GOT3 (cell line): Measurements from ENCODE around the gene PHTF2.
"Not testable (repeated sequence)": the region's sequence is repeated elsewhere in the genome, so short reads cannot be mapped to it uniquely, and the experiment has no call there.

Experiments
- DNase-seq: peaks from one replicate; lab custom pipeline; 2025; ENCODE audit warnings: mixed read lengths; lab: John Stamatoyannopoulos, UW

The PHTF2 gene

DNA sequence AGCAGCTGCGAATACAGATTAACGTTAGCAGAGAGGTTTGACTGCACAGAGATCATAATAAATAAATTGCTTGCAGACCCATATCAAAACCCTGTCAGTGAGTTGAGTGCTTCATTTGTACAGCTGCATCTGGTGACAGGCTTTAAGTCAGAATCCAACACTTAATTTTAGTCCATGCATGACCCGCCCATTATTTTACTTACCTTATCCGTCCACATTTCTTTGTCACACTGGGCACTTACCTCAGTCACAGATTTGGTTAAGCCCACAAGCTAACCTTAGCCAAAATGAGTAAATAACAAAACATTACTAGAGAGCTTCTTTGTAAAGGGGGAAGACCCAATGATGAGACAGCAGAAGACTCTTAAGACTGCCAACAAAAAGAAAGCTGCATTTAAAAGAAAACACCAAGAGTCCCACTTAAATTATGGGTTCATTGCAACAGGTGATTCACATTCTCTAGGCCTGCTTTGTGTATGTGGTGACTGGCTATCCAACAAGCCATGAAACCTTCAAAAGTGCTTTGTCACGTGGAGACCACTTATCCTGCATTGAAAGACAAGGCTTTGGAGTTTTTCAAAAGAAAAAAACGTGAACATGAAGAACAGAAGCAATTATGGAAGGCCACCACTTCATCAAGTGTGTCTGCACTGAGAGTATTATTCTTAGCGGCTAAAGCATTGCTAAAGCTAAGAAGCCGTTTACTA is 32.2 kb downstream of the PHTF2 start:
- DNase-seq = no peak

DNA sequence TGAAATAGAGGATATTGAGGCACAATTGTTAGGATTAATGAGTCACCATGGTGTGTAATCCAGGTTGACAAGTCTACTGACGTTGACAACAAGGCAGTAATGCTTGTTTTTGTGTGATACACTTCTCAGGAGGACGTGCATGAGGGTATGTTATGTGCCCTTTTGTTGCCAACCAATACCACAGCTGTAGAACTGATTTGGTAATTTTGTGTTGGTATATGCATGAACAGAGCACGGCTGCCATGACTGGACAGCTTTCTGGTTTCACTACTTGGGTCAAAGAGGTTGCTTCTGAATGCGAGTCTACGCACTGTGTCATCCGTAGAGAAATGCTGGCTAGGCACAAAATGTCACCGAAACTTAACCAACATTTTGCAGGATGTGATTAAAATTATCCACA is 32.9 kb downstream of the PHTF2 start:
- DNase-seq = no peak

DNA sequence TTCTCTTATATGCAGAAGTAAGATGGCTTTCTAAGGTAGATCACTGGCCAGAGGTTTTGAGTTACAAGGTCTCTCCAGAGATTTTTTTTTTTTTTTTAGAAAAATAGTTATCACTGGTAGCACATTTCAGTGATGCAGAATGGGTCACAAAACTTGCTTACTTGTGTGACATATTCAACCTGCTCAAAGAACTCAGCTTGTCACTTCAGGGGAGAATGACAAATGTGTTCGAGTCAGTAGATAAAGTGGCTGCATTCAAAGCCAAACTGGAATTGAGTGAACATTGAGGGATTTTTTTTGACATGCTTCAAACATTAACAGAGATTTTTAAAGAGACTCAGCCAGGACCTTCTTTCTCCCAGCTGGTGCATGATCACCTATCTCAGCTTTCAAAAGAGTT is 33.4 kb downstream of the PHTF2 start:
- no peak for DNase-seq

DNA sequence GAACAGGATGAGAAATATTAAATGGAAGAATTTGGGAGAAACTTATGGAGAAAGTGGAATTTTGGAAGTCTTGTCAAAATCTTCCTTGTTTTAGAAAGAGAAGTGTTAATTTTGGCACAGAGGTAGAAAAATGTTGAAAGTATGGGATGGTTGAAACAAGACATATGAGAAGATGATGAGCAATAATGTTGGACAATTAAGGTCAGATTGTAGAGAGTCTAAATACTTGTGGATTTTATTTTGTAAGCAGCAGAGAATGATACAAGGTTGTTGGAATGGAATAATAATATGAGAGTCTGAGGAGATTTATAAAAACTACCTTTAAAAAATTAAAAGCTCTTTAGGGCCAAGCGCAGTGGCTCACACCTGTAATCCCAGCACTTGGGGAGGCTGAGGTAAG is 34.6 kb downstream of the PHTF2 start:
- no peak for DNase-seq

DNA sequence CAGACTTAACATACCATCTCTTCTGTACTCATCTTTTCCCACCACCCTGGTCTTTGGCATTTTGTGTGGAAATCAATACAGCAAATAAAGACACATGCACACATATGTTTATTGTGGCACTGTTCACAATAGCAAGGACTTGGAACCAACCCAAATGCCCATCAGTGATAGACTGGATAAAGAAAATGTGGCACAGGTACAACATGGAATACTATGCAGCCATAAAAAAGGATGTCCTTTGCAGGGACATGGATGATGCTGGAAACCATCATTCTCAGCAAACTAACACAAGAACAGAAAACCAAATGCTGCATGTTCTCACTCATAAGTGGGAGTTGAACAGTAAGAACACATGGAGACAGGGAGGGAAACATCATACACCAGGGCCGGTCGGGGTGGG is 37.9 kb downstream of the PHTF2 start:
- not testable (repeated sequence) for DNase-seq

DNA sequence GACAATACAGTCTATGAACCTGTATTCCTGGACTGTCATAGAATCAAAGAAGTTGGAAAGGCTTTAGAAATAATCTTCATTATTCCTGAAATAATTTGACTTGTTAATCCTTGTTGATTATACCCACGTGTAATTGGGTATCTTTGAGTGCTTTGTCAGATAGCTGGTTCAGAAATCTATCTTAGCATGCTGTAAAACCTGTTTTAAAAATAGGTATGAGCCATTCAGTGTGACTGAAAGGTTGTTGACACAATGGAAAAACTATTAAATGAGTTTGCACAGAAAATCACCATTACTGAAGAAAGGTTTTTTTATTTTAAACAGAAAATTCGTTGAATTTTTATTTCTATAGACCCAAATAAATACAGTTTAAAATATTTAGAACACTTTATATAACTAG is 38.7 kb downstream of the PHTF2 start:
- no peak for DNase-seq

DNA sequence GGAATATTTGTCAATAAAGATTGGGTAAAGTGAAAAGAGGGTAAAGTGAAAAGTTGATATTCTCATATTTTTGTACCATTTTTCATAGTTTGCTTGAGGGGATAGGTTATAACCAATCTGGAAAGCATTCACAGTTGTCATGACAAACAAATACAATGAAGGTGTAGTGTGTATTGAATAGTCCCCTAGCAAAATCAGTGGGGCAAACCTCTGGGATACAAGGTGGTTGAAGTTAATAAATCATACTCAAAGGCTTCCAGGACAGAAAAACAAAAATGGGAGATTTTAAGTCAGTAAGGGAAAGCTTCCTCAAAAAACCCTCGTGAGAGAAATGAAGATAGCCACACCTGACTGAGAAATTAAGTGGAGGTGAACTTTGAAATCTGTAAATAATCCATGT is 39.4 kb downstream of the PHTF2 start:
- DNase-seq = no peak

DNA sequence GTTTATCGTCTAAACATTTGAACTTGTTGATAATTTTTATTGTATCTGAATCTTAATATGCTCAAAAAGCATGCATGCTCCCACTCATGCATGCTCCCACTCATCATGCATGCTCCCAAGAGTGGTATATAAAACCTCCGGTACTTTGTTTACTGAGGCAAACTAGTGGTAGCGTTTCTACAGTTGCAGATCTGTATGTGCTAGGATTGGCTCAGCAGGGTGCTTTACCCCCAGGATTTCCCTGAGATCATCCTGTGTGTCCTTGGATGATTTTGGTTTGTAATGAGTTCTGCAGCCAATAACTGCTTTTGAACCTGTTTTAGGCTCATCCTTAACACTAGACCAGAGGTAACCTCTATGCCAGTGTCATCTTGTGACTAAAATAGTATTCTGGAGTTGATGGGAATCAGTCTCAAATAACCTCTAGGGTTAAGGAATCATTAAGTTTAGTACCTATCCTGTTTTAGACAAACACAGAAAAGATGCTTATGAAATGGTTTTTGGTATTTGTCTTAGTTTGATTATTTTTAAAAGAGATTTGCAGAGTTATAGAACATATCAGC is 40.4 kb downstream of the PHTF2 start:
- DNase-seq = no peak

DNA sequence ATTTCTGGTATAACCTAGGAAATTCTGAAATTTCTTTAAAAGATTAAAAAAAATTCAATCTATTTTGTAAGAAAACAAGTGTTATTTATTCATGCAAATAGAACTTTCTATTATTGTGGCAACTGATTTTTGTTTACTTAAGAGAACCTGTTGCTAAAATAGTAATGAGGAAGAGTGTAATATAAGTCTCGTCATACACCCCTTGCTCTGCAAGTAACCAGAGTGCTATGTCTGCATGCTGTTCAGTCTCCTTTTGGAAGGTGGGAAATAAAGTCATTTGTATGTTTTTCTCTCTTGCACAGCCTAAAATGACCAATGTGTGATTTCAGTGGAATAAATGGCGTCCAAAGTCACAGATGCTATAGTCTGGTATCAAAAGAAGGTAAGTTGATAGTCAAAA is 41.3 kb downstream of the PHTF2 start:
- DNase-seq = no peak

DNA sequence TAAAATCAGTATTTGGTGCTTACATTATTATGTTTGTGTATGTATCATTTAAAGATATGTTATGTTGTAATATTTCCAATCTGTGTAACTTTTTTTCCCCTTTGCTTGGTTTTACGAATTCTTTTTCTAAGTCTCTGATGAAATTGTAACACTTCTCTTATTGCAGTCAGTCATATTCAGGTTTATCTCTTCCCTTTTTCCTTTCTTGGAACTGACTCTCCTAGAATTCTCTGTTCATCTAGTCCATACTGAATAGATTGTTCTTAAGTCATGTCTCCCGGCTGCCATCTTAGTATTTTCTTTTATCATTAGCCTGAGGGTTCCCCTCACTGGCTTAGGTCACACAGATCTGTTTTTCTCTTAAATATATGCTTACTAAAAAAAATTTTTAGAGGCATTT is 44.6 kb downstream of the PHTF2 start:
- DNase-seq = no peak

DNA sequence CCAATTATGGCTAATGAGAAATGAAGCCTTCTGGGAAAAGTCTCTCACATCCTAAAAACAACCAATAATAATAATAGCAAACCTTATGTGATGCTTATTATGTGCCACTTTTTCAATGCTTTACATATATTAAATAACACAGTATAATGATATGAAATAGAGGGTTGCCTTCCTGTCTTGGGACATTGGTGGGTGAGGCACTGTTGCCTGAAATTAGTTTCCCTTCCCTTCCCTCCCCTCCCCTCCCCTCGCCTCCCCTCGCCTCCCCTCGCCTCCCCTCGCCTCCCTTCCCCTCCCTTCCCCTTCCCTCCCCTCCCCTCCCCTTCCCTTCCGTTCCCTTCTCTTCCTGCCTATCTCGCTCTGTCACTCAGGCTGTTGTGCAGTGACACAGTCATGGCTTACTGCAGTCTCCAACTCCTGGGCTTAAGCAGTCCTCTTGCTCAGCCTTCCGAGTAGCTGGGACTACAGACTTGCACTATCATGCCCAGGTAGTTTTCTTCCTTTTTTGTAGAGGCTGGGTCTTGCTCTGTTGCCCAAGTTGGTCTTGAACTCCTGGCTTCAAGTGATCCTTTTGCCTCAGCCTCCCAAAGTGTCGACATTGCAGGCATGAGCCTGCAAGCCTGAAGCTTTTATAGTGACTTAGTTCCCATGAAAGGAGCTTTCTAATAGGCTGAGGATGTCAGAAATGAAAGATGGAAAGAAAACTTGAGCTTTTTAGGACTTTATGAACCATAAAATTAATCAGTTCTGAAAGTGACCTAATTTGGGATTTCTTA is 47.9 kb downstream of the PHTF2 start:
- no peak for DNase-seq

DNA sequence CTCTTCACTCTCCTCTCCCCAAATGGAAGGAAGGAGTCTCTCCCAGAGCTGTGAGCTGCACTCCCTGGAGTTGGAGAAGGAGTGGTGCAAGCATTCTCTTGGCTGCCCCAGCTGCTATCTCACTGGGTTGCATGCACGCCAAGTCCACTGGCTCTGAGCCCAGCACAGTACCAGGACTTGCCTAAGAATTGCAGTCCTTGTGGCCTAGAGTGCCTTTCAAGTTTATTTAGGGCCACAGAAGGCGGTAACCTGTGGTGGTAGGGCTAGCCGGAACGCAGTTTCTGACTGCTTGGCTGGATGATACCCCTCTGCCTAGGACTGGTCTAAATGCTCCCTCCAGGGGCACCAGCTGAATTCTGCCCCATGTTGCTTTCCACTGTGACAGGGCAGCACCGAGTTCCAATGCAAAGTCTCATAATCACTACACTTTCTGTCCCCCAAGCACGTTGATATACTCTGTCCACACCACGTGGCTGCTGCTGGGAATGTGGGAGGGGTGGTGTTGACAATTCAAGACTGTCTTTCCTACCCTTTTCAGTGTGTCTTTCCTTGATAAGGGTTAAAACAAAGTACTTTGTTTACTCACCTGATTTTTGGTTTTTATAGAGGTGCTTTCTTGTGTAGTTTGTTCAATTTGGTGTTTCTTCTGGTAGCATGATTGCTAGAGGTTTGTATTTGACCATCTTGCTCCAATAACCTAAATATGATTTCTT is 57.0 kb downstream of the PHTF2 start:
- no peak for DNase-seq

DNA sequence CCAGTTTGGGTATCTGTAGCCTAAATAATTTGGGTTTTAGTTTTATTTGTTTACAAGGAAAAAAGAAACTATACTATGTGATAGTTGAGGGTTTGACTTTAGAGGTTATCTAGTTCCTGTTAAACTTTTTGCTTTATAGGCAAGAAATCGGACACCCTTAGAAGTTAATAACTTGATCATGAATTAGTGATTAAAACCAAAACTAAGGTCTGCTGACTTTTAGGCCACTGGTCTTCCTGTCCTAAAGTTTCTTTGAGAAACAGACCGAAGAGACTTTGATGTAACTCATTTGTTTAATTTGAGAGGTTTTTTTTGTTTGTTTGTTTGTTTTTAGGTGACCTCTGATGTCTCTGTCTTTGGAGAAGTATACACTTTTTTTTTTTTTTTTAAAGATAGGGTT is 59.7 kb downstream of the PHTF2 start:
- DNase-seq = no peak

DNA sequence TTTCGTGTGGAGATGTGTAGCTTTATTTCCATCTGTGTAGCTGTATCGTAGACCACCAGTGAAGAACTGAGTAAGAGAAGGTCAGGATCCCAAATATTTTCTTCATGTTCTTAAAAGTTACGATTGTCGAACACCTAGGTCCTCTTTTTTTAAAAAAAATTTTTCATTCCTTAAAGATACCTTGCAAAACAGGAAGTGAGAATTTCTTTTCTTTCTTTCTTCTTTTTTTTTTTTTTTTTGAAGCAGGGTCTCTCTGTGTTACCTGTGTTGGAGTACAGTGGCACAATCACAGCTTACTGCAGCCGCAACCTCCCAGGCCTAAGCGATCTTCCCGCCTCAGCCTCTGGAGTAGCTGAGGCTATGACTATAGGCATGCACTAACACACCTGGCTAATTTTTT is 60.8 kb downstream of the PHTF2 start:
- no peak for DNase-seq

DNA sequence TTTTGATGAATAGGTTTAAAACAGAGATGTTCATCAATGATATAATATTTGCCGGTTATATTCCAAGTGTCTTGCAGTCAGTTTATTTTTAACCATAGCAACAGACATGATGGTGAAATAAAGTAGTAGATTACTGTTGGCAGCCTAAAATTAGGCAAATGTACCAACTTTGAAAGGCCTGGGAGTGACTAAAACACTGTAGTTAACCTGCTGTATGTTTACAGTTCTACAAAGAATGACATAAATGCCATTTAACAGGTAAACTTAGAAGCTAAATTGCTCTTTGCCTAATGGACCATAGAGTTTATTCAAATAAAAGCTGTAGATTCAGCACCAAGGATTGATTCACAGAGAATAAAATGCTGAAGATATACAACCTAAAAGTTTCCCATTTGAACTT is 64.1 kb downstream of the PHTF2 start:
- no peak for DNase-seq

DNA sequence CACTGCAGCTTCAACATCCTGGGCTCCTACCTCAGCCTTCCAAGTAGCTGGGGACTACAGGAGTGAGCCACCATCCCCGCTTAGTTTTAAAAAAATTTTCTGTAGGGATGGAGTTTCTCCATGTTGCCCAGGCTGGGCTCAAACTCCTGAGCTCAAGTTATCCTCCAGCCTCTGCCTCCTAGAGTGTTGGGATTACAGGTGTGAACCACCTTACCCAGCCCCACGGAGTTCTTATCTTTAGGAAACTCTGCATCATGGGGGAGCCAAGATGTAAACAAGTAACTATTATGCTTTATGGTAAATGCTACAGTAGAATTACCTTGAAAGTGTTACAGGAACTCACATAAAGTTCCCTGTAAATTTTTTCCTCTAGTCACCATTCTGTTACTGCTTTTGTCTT is 65.3 kb downstream of the PHTF2 start:
- no peak for DNase-seq

DNA sequence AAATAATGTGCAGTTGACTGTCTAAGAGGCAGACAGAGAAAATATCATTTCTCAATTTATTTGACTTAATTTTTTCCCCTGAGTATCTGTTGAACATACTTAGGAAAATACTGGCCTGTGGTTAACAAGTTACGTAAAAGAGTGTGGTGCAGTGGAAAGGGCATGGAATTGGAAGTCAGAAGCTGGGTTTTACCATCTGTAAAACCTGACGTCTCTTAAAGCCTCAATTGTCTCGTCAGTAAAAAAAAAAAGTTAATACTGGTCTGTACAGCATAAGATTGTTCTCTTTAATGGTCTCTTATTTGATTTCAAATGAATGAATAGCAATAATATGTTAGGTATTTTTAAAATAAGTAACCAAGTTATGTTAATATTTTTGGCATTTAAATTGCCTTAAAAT is 67.8 kb downstream of the PHTF2 start:
- no peak for DNase-seq

DNA sequence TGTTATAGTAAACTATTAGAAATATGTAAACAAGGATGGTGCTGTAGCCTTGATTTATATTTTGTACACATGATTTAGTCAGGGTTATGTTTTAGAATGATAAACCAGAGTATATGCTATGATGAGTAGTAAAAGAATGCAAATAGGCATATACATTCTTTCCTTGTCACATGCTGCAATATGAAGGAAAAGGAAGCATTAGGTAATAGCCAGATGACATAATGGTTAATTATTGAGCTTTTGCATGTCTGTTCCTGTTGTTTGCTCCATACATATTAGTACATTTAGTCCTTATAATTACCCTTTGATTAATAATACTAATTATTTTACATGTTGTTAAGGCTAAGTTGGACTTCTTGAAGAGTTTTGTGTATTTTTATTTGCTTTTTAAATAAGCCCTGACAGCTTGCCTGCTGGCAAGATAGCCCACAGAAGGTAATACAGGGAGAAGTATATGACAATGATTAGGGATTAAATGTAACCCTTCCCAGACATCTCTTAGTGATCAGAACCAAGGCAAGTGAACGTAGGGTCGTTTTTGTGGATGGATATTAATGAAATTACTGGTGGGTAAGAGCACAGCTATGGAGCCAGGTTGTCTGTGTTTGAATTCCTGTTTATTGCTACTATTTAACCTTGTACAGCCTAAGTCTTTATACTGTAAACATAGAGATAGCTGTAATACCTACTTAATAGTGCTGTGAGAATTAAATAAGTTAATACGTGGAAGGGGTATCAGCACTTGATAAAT is 68.4 kb downstream of the PHTF2 start:
- no peak for DNase-seq

DNA sequence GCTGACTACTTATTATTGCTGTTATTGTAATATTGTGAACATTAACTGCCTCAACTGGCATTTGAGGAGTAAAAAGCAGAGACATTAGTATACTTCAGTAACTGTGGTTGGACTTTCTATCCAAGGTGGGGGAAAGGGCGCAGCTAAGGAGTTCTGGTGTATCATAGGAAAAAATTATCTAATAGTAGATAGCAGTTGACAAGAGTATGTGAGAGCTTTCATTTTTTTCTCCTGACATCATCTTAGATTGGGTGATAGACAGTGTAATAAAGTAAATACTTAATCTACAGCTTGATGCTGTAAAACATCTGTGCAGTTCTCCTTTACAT is 68.9 kb downstream of the PHTF2 start:
- DNase-seq = no peak

DNA sequence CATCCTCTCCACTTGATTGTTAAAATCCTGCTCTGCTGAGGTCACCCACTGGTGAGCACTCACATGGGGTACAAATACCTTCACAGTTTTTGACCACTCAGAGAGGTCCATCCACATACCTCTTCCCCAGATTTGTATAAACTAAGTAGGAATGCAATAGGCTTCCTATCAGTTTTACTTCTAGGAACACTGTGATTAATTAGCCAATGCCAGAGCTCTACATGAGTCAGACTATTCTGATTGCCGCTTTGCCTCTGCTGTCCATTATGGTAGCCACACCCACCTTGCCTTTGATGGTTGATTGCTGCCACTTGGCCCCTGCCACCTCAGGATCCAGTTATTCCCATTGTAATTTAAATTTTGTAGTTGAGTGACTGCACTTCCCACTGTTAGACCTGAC is 73.7 kb downstream of the PHTF2 start:
- DNase-seq = not testable (repeated sequence)

DNA sequence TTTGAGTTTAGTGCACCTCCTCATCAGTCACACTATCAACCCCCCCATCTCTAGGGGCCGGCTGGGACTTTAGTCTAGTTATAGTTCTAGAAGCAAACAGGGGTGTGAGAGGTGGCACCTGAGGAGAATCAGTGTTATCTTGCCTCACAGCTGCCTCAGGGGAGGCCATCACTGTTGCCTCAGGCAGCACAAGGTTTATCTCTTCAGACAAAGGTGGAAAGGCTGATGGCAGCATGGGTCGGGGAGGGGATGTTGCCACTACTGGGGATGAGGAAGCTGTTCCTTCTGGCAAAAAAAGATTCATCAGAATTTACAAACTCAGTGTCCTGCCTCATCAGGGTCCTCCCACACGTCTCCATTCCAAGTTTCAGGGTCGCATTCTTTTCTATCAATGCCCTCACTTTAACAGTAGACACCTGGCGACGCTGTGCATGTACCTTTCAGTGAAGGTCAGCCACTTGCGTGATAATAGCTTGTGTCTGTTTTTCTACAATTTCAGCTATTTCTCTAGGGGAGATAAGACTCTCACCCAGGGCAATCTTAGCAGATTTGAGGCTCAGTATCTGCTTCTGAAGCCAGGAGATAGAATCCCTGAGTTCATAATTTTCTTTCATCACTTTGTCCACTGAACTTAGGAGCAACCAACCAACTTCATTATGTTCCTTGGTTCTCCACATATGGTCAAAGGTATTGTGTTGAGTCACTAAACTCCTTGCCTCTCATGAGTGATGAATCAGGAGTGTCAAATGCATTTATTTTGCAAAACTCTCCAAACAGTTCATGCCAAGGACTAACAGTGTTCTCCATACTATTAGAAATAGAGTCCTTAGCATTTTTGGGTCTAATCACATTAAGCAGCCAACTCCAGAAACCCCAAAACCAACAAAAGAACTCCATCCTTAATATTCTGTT is 75.1 kb downstream of the PHTF2 start:
- DNase-seq = not testable (repeated sequence)
